ENCODE results near the gene ARIH1.
"Not testable (repeated sequence)": the region's sequence is repeated elsewhere in the genome, so short reads cannot be mapped to it uniquely, and the experiment has no call there.

Gene ARIH1

GRCh38 chr15:72472992-72473610, 1.0 kb upstream of the ARIH1 start:
- POLR2A ChIA-PET = interaction anchor here (0.7 to 1.7 kb wide), 20 partner anchors 8 to 243 kb away, joined by 3 to 8 read pairs (median 4); partner anchors contain the start of genes CELF6 and PKM
- no peak for TF ChIP-seq ARNT (IDR thresholded peaks at IDR 0.05)
- no peak for DNase-seq (ENCODE audit: extremely low spot score)
- CTCF ChIA-PET = interaction anchor here (0.7 kb wide), 1 partner anchor 8 kb away, joined by 3 read pairs; no protein-coding TSS in a partner anchor

- DNase-seq (ENCODE audit: extremely low spot score) = peak; percentile 14
- POLR2A ChIA-PET = interaction anchor here (0.8 kb wide), 2 partner anchors 12 to 15 kb away, joined by 3 to 4 read pairs; no protein-coding TSS in a partner anchor
- peak; percentile 23; the same call in 1 of the 2 replicates for TF ChIP-seq L3MBTL2 (conservative IDR thresholded peaks at IDR 0.05)
- TF ChIP-seq NFRKB (IDR thresholded peaks at IDR 0.05) = no peak
- CTCF ChIA-PET = no interaction called here
Observed at GRCh38 chr15:72474466-72474911, 359 bp downstream of the ARIH1 start.

GRCh38 chr15:72474912-72475628, 940 bp downstream of the ARIH1 start:
- DNase-seq (ENCODE audit: extremely low spot score) = peak; percentile 47
- ChIA-PET POLR2A (interaction anchor here (0.8 to 1.2 kb wide), 3 partner anchors 13 to 245 kb away, joined by 3 to 4 read pairs (median 3); no protein-coding TSS in a partner anchor), CTCF (no interaction called here)
- TF ChIP-seq ARNT (IDR thresholded peaks at IDR 0.05) = no peak
- TF ChIP-seq FOXK2 (IDR thresholded peaks at IDR 0.05) = no peak
- no peak for TF ChIP-seq NFRKB (IDR thresholded peaks at IDR 0.05)
- TF ChIP-seq L3MBTL2 (conservative IDR thresholded peaks at IDR 0.05) = 0 out of 2 replicates have a peak, but pooled peaks have one; percentile 22
- TF ChIP-seq ELF4 (IDR thresholded peaks at IDR 0.05) = no peak
- no peak for TF ChIP-seq BHLHE40 (IDR thresholded peaks at IDR 0.05; ENCODE audit: borderline replicate concordance)
- no peak for TF ChIP-seq SUZ12 (IDR thresholded peaks at IDR 0.05)

- CTCF ChIA-PET = no interaction called here
- DNase-seq (ENCODE audit: extremely low spot score) = no peak
- TF ChIP-seq FOXM1 (IDR thresholded peaks at IDR 0.05; ENCODE audit: borderline replicate concordance) (no peak), FOXA1 (IDR thresholded peaks at IDR 0.05) (no peak), LEF1 (IDR thresholded peaks at IDR 0.05; ENCODE audit: borderline replicate concordance) (no peak), L3MBTL2 (conservative IDR thresholded peaks at IDR 0.05) (no peak), FOXK2 (IDR thresholded peaks at IDR 0.05) (no peak), PKNOX1 (IDR thresholded peaks at IDR 0.05) (no peak)
- POLR2A ChIA-PET = interaction anchor here (1.1 to 1.2 kb wide), 2 partner anchors 11 to 246 kb away, joined by 3 read pairs; no protein-coding TSS in a partner anchor
Observed at GRCh38 chr15:72475674-72476073, 1.5 kb downstream of the ARIH1 start.

- POLR2A ChIA-PET = interaction anchor here (1.1 to 1.2 kb wide), 2 partner anchors 12 to 246 kb away, joined by 3 read pairs; no protein-coding TSS in a partner anchor
- DNase-seq (ENCODE audit: extremely low spot score); CTCF ChIA-PET: not testable (repeated sequence)
Observed at GRCh38 chr15:72476330-72476729, 2.2 kb downstream of the ARIH1 start.

- TF ChIP-seq FOXA1 (IDR thresholded peaks at IDR 0.05) (no peak), PKNOX1 (IDR thresholded peaks at IDR 0.05) (0 out of 2 replicates have a peak, but pooled peaks have one; percentile 3)
- POLR2A ChIA-PET = no interaction called here
- CTCF ChIA-PET = interaction anchor here (0.6 kb wide), 1 partner anchor 40 kb away, joined by 4 read pairs; no protein-coding TSS in a partner anchor
- DNase-seq (ENCODE audit: extremely low spot score) = no peak
Observed at GRCh38 chr15:72481015-72481659, 7.0 kb downstream of the ARIH1 start.

- ChIA-PET POLR2A (interaction anchor here (1.0 to 1.4 kb wide), 2 partner anchors 9 to 204 kb away, joined by 3 to 8 read pairs; partner anchors contain the start of genes ARIH1, BBS4 and HIGD2B), CTCF (interaction anchor here (0.6 to 1.2 kb wide), 3 partner anchors 49 to 189 kb away, joined by 3 read pairs; no protein-coding TSS in a partner anchor)
- DNase-seq (ENCODE audit: extremely low spot score) = no peak
Observed at GRCh38 chr15:72482275-72482674, 8.1 kb downstream of the ARIH1 start.

GRCh38 chr15:72483279-72483678, 9.1 kb downstream of the ARIH1 start:
- TF ChIP-seq CTBP1 (IDR thresholded peaks at IDR 0.05; ENCODE audit: borderline replicate concordance) (no peak), NFRKB (IDR thresholded peaks at IDR 0.05) (no peak), FOXA1 (IDR thresholded peaks at IDR 0.05) (no peak), FOXM1 (IDR thresholded peaks at IDR 0.05; ENCODE audit: borderline replicate concordance) (no peak), SUZ12 (IDR thresholded peaks at IDR 0.05) (no peak), L3MBTL2 (conservative IDR thresholded peaks at IDR 0.05) (no peak)
- ChIA-PET POLR2A (interaction anchor here (1.2 to 1.4 kb wide), 2 partner anchors 10 to 203 kb away, joined by 3 to 4 read pairs; partner anchors contain the start of genes BBS4 and HIGD2B), CTCF (no interaction called here)
- DNase-seq (ENCODE audit: extremely low spot score) = no peak

More at GRCh38 chr15:72482275-72482674, 8.1 kb downstream of the ARIH1 start:
- TF ChIP-seq SP1 (IDR thresholded peaks at IDR 0.05) (no peak), FOXA1 (IDR thresholded peaks at IDR 0.05) (no peak), LEF1 (IDR thresholded peaks at IDR 0.05; ENCODE audit: borderline replicate concordance) (no peak)
